ENCODE data around the gene ID4. TPM values are rescaled to one million over a fixed set of nuclear protein-coding genes. Genes with fewer than 3 reads are reported as not detected.

The ID4 gene
- total RNA-seq, 1 experiment from 2014 or later, result not detected

- Histone ChIP-seq H2AFZ (ENCODE audit: low read length) (no peak overlapping the region), H3K79me2 (ENCODE audit: low read length) (no peaks in the 10 kb centered on the region), H3K9ac (ENCODE audit: low read length) (no peak overlapping the region), H3K9me2 (replicated peaks; ENCODE audit: insufficient read depth, low read length) (no peaks in the 10 kb centered on the region), H3K4me3 (ENCODE audit: low read length) (no peak overlapping the region), H3K9me3 (ENCODE audit: low read length) (peaks cover 3% of the 10 kb centered on the region; the same call in 1 of the 2 replicates), H3K36me3 (ENCODE audit: insufficient read depth, low read length) (no peaks in the 10 kb centered on the region), H3K27ac (ENCODE audit: low read length) (no peak overlapping the region), H3K4me1 (ENCODE audit: low read length) (no peaks in the 10 kb centered on the region), H3K27me3 (ENCODE audit: low read length) (no peaks in the 10 kb centered on the region), H4K20me1 (ENCODE audit: insufficient read depth, low read depth, low read length) (no peaks in the 10 kb centered on the region), H3K4me2 (ENCODE audit: low read depth, low read length, poor library complexity, severe bottlenecking) (no peak overlapping the region)
- DNase-seq, result no peak
Observed at GRCh38 chr6:19824058-19824807, 12.9 kb upstream of the ID4 start.

GRCh38 chr6:19827247-19827646, 9.9 kb upstream of the ID4 start:
- Histone ChIP-seq H3K36me3 (ENCODE audit: insufficient read depth, low read length) (no peaks in the 10 kb centered on the region), H4K20me1 (ENCODE audit: insufficient read depth, low read depth, low read length) (no peaks in the 10 kb centered on the region), H3K4me2 (ENCODE audit: low read depth, low read length, poor library complexity, severe bottlenecking) (no peak overlapping the region), H3K4me3 (ENCODE audit: low read length) (no peak overlapping the region), H3K27ac (ENCODE audit: low read length) (no peak overlapping the region), H3K9me3 (ENCODE audit: low read length) (peaks cover 3% of the 10 kb centered on the region; the same call in 1 of the 2 replicates), H2AFZ (ENCODE audit: low read length) (no peak overlapping the region), H3K9ac (ENCODE audit: low read length) (no peak overlapping the region), H3K27me3 (ENCODE audit: low read length) (no peaks in the 10 kb centered on the region), H3K4me1 (ENCODE audit: low read length) (no peaks in the 10 kb centered on the region), H3K9me2 (replicated peaks; ENCODE audit: insufficient read depth, low read length) (no peaks in the 10 kb centered on the region), H3K79me2 (ENCODE audit: low read length) (no peaks in the 10 kb centered on the region)
- DNase-seq, result no peak

- no peak overlapping the region for H3K27ac ChIP-seq (ENCODE audit: low read length)
- DNase-seq, result no peak
- H3K4me3 ChIP-seq (ENCODE audit: low read length), result no peak overlapping the region
- no peak overlapping the region for H3K4me2 ChIP-seq (ENCODE audit: low read depth, low read length, poor library complexity, severe bottlenecking)
- H3K36me3 ChIP-seq (ENCODE audit: insufficient read depth, low read length), result no peaks in the 10 kb centered on the region
- no peak overlapping the region for H3K9ac ChIP-seq (ENCODE audit: low read length)
- no peaks in the 10 kb centered on the region for H3K27me3 ChIP-seq (ENCODE audit: low read length)
- no peaks in the 10 kb centered on the region for H3K4me1 ChIP-seq (ENCODE audit: low read length)
- H3K9me3 ChIP-seq (ENCODE audit: low read length), result peaks cover 3% of the 10 kb centered on the region; the same call in 1 of the 2 replicates
- H3K9me2 ChIP-seq (replicated peaks; ENCODE audit: insufficient read depth, low read length), result no peaks in the 10 kb centered on the region
- no peaks in the 10 kb centered on the region for H3K79me2 ChIP-seq (ENCODE audit: low read length)
- no peaks in the 10 kb centered on the region for H4K20me1 ChIP-seq (ENCODE audit: insufficient read depth, low read depth, low read length)
- H2AFZ ChIP-seq (ENCODE audit: low read length), result no peak overlapping the region
Observed at GRCh38 chr6:19827903-19828302, 9.3 kb upstream of the ID4 start.

- H3K27ac ChIP-seq (ENCODE audit: low read length), result no peak overlapping the region
- H3K9ac ChIP-seq (ENCODE audit: low read length), result no peak overlapping the region
- no peaks in the 10 kb centered on the region for H3K4me1 ChIP-seq (ENCODE audit: low read length)
- H3K4me2 ChIP-seq (ENCODE audit: low read depth, low read length, poor library complexity, severe bottlenecking), result no peak overlapping the region
- no peaks in the 10 kb centered on the region for H4K20me1 ChIP-seq (ENCODE audit: insufficient read depth, low read depth, low read length)
- H3K27me3 ChIP-seq (ENCODE audit: low read length), result no peaks in the 10 kb centered on the region
- no peaks in the 10 kb centered on the region for H3K9me2 ChIP-seq (replicated peaks; ENCODE audit: insufficient read depth, low read length)
- no peaks in the 10 kb centered on the region for H3K36me3 ChIP-seq (ENCODE audit: insufficient read depth, low read length)
- no peak overlapping the region for H2AFZ ChIP-seq (ENCODE audit: low read length)
- peaks cover 3% of the 10 kb centered on the region; the same call in 1 of the 2 replicates for H3K9me3 ChIP-seq (ENCODE audit: low read length)
- H3K79me2 ChIP-seq (ENCODE audit: low read length), result no peaks in the 10 kb centered on the region
- no peak for DNase-seq
- H3K4me3 ChIP-seq (ENCODE audit: low read length), result no peak overlapping the region
Observed at GRCh38 chr6:19830171-19830570, 7.0 kb upstream of the ID4 start.

- H3K9me2 ChIP-seq (replicated peaks; ENCODE audit: insufficient read depth, low read length), result no peaks in the 10 kb centered on the region
- no peak overlapping the region for H3K9ac ChIP-seq (ENCODE audit: low read length)
- H3K9me3 ChIP-seq (ENCODE audit: low read length), result peaks cover 3% of the 10 kb centered on the region; the same call in 1 of the 2 replicates
- no peak for DNase-seq
- no peak overlapping the region for H3K4me2 ChIP-seq (ENCODE audit: low read depth, low read length, poor library complexity, severe bottlenecking)
- no peak overlapping the region for H3K4me3 ChIP-seq (ENCODE audit: low read length)
- H4K20me1 ChIP-seq (ENCODE audit: insufficient read depth, low read depth, low read length), result no peaks in the 10 kb centered on the region
- no peak overlapping the region for H2AFZ ChIP-seq (ENCODE audit: low read length)
- no peaks in the 10 kb centered on the region for H3K79me2 ChIP-seq (ENCODE audit: low read length)
- no peaks in the 10 kb centered on the region for H3K27me3 ChIP-seq (ENCODE audit: low read length)
- H3K27ac ChIP-seq (ENCODE audit: low read length), result no peak overlapping the region
- H3K4me1 ChIP-seq (ENCODE audit: low read length), result no peaks in the 10 kb centered on the region
- H3K36me3 ChIP-seq (ENCODE audit: insufficient read depth, low read length), result no peaks in the 10 kb centered on the region
Observed at GRCh38 chr6:19831358-19831757, 5.8 kb upstream of the ID4 start.

- Histone ChIP-seq H3K9me3 (ENCODE audit: low read length) (no peaks in the 10 kb centered on the region), H3K9ac (ENCODE audit: low read length) (no peak overlapping the region), H4K20me1 (ENCODE audit: insufficient read depth, low read depth, low read length) (no peaks in the 10 kb centered on the region), H3K4me1 (ENCODE audit: low read length) (no peaks in the 10 kb centered on the region), H3K79me2 (ENCODE audit: low read length) (no peaks in the 10 kb centered on the region), H3K27me3 (ENCODE audit: low read length) (no peaks in the 10 kb centered on the region), H3K36me3 (ENCODE audit: insufficient read depth, low read length) (no peaks in the 10 kb centered on the region), H3K9me2 (replicated peaks; ENCODE audit: insufficient read depth, low read length) (no peaks in the 10 kb centered on the region), H3K4me2 (ENCODE audit: low read depth, low read length, poor library complexity, severe bottlenecking) (no peak overlapping the region), H3K27ac (ENCODE audit: low read length) (no peak overlapping the region), H3K4me3 (ENCODE audit: low read length) (no peak overlapping the region), H2AFZ (ENCODE audit: low read length) (no peak overlapping the region)
- DNase-seq, result no peak
Observed at GRCh38 chr6:19833947-19834346, 3.2 kb upstream of the ID4 start.

- H3K79me2 ChIP-seq (ENCODE audit: low read length), result no peaks in the 10 kb centered on the region
- no peak for DNase-seq
- no peaks in the 10 kb centered on the region for H3K4me1 ChIP-seq (ENCODE audit: low read length)
- H3K9ac ChIP-seq (ENCODE audit: low read length), result no peak overlapping the region
- no peak overlapping the region for H3K4me3 ChIP-seq (ENCODE audit: low read length)
- H3K9me3 ChIP-seq (ENCODE audit: low read length), result no peaks in the 10 kb centered on the region
- H2AFZ ChIP-seq (ENCODE audit: low read length), result no peak overlapping the region
- H4K20me1 ChIP-seq (ENCODE audit: insufficient read depth, low read depth, low read length), result no peaks in the 10 kb centered on the region
- H3K27ac ChIP-seq (ENCODE audit: low read length), result no peak overlapping the region
- H3K27me3 ChIP-seq (ENCODE audit: low read length), result no peaks in the 10 kb centered on the region
- H3K4me2 ChIP-seq (ENCODE audit: low read depth, low read length, poor library complexity, severe bottlenecking), result no peak overlapping the region
- no peaks in the 10 kb centered on the region for H3K9me2 ChIP-seq (replicated peaks; ENCODE audit: insufficient read depth, low read length)
- H3K36me3 ChIP-seq (ENCODE audit: insufficient read depth, low read length), result no peaks in the 10 kb centered on the region
Observed at GRCh38 chr6:19834858-19835257, 2.3 kb upstream of the ID4 start.

GRCh38 chr6:19835605-19836004, 1.6 kb upstream of the ID4 start:
- no peak overlapping the region for H2AFZ ChIP-seq (ENCODE audit: low read length)
- no peaks in the 10 kb centered on the region for H3K79me2 ChIP-seq (ENCODE audit: low read length)
- no peak overlapping the region for H3K27ac ChIP-seq (ENCODE audit: low read length)
- H3K27me3 ChIP-seq (ENCODE audit: low read length), result no peaks in the 10 kb centered on the region
- H4K20me1 ChIP-seq (ENCODE audit: insufficient read depth, low read depth, low read length), result no peaks in the 10 kb centered on the region
- H3K9me2 ChIP-seq (replicated peaks; ENCODE audit: insufficient read depth, low read length), result no peaks in the 10 kb centered on the region
- no peak overlapping the region for H3K4me3 ChIP-seq (ENCODE audit: low read length)
- no peak overlapping the region for H3K4me2 ChIP-seq (ENCODE audit: low read depth, low read length, poor library complexity, severe bottlenecking)
- no peaks in the 10 kb centered on the region for H3K4me1 ChIP-seq (ENCODE audit: low read length)
- no peak for DNase-seq
- no peaks in the 10 kb centered on the region for H3K36me3 ChIP-seq (ENCODE audit: insufficient read depth, low read length)
- H3K9ac ChIP-seq (ENCODE audit: low read length), result no peak overlapping the region
- no peaks in the 10 kb centered on the region for H3K9me3 ChIP-seq (ENCODE audit: low read length)
